IPS-18c (cell line): ENCODE results near the gene TRUB1.

Experiments used
- H3K4me3 ChIP-seq: 2 replicates; pipeline ENCODE4 v1.7.0; 2013; ENCODE audit warnings: low read depth, mild to moderate bottlenecking, low read length, moderate library complexity; ENCODE audit not compliant: insufficient read depth
- H3K9me3 ChIP-seq: one replicate; pipeline ENCODE4 v1.6.1; 2013; ENCODE audit warnings: mild to moderate bottlenecking, low read length, moderate library complexity; ENCODE audit not compliant: control insufficient read depth, insufficient read depth

The TRUB1 gene

GRCh38 chr10:114957122-114957521 lies 19.1 kb downstream of the TRUB1 start:
- Histone ChIP-seq H3K9me3 (no peaks in the 10 kb centered on the region), H3K4me3 (no peak overlapping the region)

GRCh38 chr10:114957673-114958072 lies 19.7 kb downstream of the TRUB1 start:
- no peaks in the 10 kb centered on the region for H3K9me3 ChIP-seq
- no peak overlapping the region for H3K4me3 ChIP-seq

- no peak overlapping the region for H3K4me3 ChIP-seq
- H3K9me3 ChIP-seq, result no peaks in the 10 kb centered on the region
Measured at GRCh38 chr10:114962441-114962840, 24.4 kb downstream of the TRUB1 start.

- no peak overlapping the region for H3K4me3 ChIP-seq
- H3K9me3 ChIP-seq, result no peaks in the 10 kb centered on the region
Measured at GRCh38 chr10:114963908-114964307, 25.9 kb downstream of the TRUB1 start.

GRCh38 chr10:114967071-114967470 lies 29.1 kb downstream of the TRUB1 start:
- H3K4me3 ChIP-seq, result no peak overlapping the region
- no peaks in the 10 kb centered on the region for H3K9me3 ChIP-seq

GRCh38 chr10:114970515-114970914 lies 32.5 kb downstream of the TRUB1 start:
- H3K9me3 ChIP-seq, result no peaks in the 10 kb centered on the region
- no peak overlapping the region for H3K4me3 ChIP-seq

GRCh38 chr10:114973306-114973705 lies 35.3 kb downstream of the TRUB1 start:
- no peak overlapping the region for H3K4me3 ChIP-seq
- H3K9me3 ChIP-seq, result no peaks in the 10 kb centered on the region

- Histone ChIP-seq H3K4me3 (no peak overlapping the region), H3K9me3 (no peaks in the 10 kb centered on the region)
Measured at GRCh38 chr10:114973997-114974396, 36.0 kb downstream of the TRUB1 start.

GRCh38 chr10:114974625-114975024 lies 36.6 kb downstream of the TRUB1 start:
- Histone ChIP-seq H3K4me3 (no peak overlapping the region), H3K9me3 (no peaks in the 10 kb centered on the region)

GRCh38 chr10:114975091-114975490 lies 37.1 kb downstream of the TRUB1 start:
- no peaks in the 10 kb centered on the region for H3K9me3 ChIP-seq
- no peak overlapping the region for H3K4me3 ChIP-seq

GRCh38 chr10:114982989-114983388 lies 45.0 kb downstream of the TRUB1 start:
- Histone ChIP-seq H3K9me3 (peaks cover 3% of the 10 kb centered on the region), H3K4me3 (no peak overlapping the region)

GRCh38 chr10:114987995-114988394 lies 50.0 kb downstream of the TRUB1 start:
- Histone ChIP-seq H3K9me3 (peaks cover 3% of the 10 kb centered on the region), H3K4me3 (no peak overlapping the region)

GRCh38 chr10:114990586-114990985 lies 52.6 kb downstream of the TRUB1 start:
- H3K4me3 ChIP-seq, result no peak overlapping the region
- no peaks in the 10 kb centered on the region for H3K9me3 ChIP-seq

- Histone ChIP-seq H3K9me3 (no peaks in the 10 kb centered on the region), H3K4me3 (no peak overlapping the region)
Measured at GRCh38 chr10:114990991-114991390, 53.0 kb downstream of the TRUB1 start.

- Histone ChIP-seq H3K9me3 (no peaks in the 10 kb centered on the region), H3K4me3 (no peak overlapping the region)
Measured at GRCh38 chr10:114992189-114992775, 54.3 kb downstream of the TRUB1 start.

GRCh38 chr10:114995468-114996247 lies 57.7 kb downstream of the TRUB1 start:
- Histone ChIP-seq H3K4me3 (no peak overlapping the region), H3K9me3 (no peaks in the 10 kb centered on the region)

GRCh38 chr10:114996542-114996941 lies 58.5 kb downstream of the TRUB1 start:
- H3K4me3 ChIP-seq, result no peak overlapping the region
- H3K9me3 ChIP-seq, result no peaks in the 10 kb centered on the region

- H3K4me3 ChIP-seq, result no peak overlapping the region
- no peaks in the 10 kb centered on the region for H3K9me3 ChIP-seq
Measured at GRCh38 chr10:114998993-114999392, 61.0 kb downstream of the TRUB1 start.
